GM18508 (cell line): Measurements from ENCODE around the gene FOXI3.

ENCODE experiments used
- ATAC-seq: cut with Tn5 transposase; IDR thresholded peaks from one replicate; pipeline ENCODE4 v1.9.1; 2021; ENCODE audit warnings: moderate number of reproducible peaks; ENCODE audit not compliant: insufficient read depth, unreplicated experiment

Gene FOXI3

DNA sequence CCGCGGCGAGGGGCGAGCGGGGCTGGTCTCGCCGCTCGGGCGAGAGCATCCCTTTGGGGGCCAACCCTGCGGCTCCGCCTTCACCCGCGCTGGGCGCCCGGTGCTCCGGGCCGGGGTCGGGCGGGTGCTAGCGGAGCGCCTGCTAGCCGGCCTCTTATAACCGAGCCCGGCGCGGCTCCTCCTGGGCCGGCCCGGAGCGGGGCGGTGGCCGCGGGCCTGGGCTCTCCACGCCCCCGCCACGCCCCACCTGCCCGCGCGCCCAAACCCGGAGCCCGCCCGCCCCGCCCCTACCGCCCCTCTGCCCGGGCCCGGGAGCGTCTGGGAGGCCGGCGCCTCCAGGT is at the start of gene FOXI3:
TSS of gene FOXI3 (minus strand) at position 129 of the 341 bp plus-strand sequence. CDS start 158 bp downstream, outside the sequence.
- no peak for ATAC-seq

- ATAC-seq: no peak
Observed at GRCh38 chr2:88500691-88501090, 48.2 kb upstream of the FOXI3 start.

- ATAC-seq: no peak
Observed at GRCh38 chr2:88499204-88499603, 46.7 kb upstream of the FOXI3 start.

GRCh38 chr2:88493481-88493880 is 41.0 kb upstream of the FOXI3 start:
- ATAC-seq: no peak

- no peak for ATAC-seq
Observed at GRCh38 chr2:88492002-88492401, 39.5 kb upstream of the FOXI3 start.

GRCh38 chr2:88489181-88489580 is 36.7 kb upstream of the FOXI3 start:
- ATAC-seq: no peak

GRCh38 chr2:88483200-88483599 is 30.7 kb upstream of the FOXI3 start:
- ATAC-seq: no peak

DNA sequence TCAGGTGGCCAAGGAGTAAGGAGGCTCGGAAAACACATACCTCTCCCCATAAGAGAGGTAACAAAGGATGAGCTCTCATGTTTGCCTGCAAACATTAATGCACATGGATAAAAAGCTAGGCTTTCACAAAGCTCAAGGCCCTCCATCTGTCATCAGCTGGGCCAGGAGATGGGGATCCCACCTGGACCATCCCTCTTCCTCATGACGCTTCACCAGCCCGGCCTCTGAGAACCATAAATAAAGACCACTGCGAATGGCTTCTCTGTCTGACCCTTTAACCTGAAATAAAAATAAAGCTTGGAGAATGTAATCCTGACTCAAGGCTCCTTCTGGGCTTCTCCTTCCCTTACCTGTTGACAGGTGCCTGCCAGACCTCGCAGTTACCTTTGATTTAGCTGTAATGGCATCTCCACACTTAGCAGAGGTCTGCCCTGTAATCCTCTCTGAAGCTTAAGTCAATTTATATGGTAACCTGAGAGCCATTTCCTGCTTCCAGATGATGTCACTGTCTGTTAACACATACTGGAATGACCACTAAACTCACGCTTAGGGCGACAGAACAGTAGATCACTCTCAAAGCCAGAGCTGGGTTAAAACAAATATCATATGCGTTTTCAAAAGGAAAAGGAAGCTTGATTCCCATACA is 29.3 kb upstream of the FOXI3 start:
- no peak for ATAC-seq

DNA sequence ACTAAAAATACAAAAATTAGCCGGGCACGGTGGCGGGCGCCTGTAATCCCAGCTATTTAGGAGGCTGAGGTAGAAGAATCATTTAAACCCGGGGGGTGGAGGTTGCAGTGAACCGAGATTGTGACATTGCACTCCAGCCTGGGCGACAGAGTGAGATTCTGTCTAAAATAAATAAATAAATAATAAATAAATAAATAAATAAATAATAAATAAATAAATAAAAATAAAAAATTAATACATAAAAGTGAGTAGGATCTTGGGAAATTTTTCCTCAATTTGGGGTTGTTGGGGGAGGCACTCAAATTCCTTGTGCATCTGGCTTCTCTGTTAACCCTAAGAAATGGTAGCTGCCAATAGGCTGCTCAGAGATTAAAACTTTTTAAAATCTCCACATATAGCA is 20.3 kb upstream of the FOXI3 start:
- no peak for ATAC-seq

- no peak for ATAC-seq
Observed at GRCh38 chr2:88471083-88471942, 18.8 kb upstream of the FOXI3 start.

GRCh38 chr2:88469202-88470114 is 17.0 kb upstream of the FOXI3 start:
- no peak for ATAC-seq

DNA sequence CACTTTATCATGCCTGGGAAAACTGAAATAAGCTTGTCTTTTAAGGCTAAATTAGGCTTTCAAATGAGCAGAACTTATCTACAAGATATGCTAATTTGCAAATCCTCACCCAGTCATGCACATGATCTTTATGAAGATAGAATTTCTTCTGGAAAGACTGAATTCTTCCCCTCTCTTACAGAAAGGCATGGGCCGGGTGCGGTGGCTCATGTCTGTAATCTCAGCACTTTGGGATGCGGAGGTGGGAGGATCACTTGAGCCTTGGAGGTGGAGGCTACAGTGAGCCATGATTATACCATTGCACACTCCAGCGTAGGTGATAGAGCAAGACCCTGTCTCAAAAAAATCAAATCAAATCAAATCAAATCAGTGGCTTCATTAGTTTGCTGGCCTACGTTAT is 11.7 kb upstream of the FOXI3 start:
- ATAC-seq: no peak

- ATAC-seq: no peak
Observed at GRCh38 chr2:88458633-88459032, 6.1 kb upstream of the FOXI3 start.

DNA sequence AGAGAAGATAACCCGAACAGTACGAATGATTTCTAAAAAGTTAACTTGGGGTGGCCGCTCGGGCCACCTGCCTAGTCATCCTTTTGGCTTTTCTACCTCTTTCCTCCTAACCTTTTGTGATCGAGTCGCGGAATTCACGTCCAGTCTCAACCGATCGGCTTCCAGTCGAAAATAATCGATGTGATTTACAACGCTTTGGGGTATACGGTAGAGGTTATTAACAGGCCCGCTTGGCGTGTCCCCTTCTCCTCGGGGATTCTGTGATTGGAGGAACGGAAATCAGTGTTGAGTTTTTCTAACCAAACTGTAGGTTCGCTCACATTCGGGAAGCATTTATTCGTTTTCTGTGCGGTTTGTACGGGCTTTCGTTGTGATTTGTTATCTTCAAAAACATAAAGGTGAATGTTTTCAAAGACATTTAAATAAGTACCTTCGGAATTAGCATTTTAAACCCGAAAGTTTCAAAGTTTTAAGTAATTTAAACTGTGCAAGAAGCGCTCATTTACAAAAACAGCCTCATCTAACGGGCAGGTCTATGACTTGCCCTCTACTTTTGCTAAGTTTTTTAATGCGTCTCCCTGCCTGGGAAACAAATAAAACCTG is 588 bp upstream of the FOXI3 start:
- no peak for ATAC-seq

- no peak for ATAC-seq
Observed at GRCh38 chr2:88451811-88452564, 505 bp downstream of the FOXI3 start.

DNA sequence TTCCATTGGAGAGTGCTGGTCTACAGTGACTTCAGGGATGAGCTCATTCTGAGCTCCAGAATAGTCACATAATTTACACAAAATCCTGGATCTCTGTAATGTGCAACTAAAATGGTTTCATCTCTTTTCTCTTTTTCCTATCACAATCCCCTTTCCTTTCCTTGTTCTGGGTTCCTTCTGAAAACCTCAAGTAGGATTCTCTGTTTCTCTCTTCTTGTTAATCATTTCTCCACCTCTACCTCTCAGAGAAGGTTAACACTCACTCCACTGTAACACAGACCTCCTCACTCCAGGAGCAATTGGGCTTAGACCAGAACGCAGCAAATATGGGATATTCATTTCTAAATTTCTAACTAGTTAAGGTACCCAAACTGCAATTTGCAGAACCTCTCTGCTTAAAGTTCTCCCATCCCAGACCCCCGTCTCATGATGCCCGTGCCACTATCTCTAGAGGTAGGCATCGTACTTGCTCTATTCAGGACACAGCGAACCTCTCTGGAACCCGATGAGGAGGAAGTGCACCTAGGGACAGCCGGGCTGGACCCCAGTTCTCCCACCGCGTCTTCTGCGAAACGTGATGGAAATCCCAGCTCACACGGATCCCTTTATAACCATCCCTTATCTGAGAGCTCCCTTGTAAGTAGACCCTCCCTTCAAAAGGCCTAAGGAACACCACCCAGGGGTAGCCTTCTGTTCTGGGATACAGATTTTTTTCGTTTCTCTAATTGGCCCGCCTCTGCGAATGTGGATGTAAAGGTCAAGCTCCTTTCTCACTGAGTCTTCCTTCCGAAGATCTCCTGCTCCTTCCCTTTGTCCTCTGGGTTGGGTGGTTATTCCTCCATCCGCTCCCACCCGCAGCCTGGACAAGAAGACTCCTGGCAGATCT is 1.3 kb downstream of the FOXI3 start:
- ATAC-seq: no peak

DNA sequence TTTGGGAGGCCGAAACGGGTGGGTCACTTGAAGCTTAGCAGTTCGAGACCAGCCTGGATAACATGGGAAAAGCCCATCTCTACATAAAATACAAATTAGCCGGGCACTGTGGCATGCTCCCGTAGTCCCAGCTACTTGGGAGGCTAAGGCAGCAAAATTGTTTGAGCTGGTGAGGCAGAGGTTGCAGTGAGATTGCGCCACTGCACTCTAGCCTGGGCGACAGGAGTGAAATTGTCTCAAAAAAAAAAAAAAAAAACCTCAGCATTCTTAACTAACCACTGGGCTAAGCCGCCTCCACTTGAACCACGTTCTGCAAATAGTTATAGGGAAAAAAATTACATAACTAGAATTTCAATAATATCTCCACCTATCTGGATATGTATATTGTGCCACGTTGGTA is 2.3 kb downstream of the FOXI3 start:
- ATAC-seq: no peak

- no peak for ATAC-seq
Observed at GRCh38 chr2:88448248-88448647, 4.2 kb downstream of the FOXI3 start.
